H1 (cell line): ENCODE measurements around the gene ACTL6A. TPM values are rescaled to one million over a fixed set of nuclear protein-coding genes. Genes with fewer than 3 reads are reported as not detected.

Experiments used
- CTCF ChIA-PET: fragments of 300-600 bp; sonication (Branson Sonifier 250); formaldehyde crosslinking; loops from one replicate; lab custom pipeline; 2021; ENCODE audit not compliant: partially characterized antibody; lab: Charles Lee
- POLR2A ChIA-PET: fragments of 300-600 bp; sonication (Branson Sonifier 250); formaldehyde crosslinking; loops from one replicate; lab custom pipeline; 2021; ENCODE audit warnings: inconsistent platforms; ENCODE audit not compliant: partially characterized antibody; lab: Charles Lee
- DNase-seq, 2 experiments: peaks; one replicate each; pipeline versions ENCODE4 v3.0.0 to v3.0.0-alpha.2; 2010 to 2022; ENCODE audit warnings: low spot score in 2 of 2, low read depth in 1 of 2, mixed read lengths in 1 of 2
- FAIRE-seq: peaks from 2 replicates; lab custom pipeline; 2011; peaks lifted over from hg19 to GRCh38; lab: Jason Lieb, UNC
- H2AFZ ChIP-seq: 2 replicates; pipeline ENCODE4 v1.8.1; 2012; ENCODE audit warnings: low read length, inconsistent platforms
- H2AK5ac ChIP-seq: 2 replicates; pipeline ENCODE4 v1.6.1; 2013; ENCODE audit warnings: low read depth, low read length
- H2BK120ac ChIP-seq: replicated peaks from 2 replicates; pipeline ENCODE3; 2013; ENCODE audit warnings: low read depth, low read length, inconsistent platforms
- H2BK12ac ChIP-seq: 2 replicates; pipeline ENCODE4 v1.6.1; 2013; ENCODE audit warnings: low read depth, low read length
- H2BK15ac ChIP-seq: 2 replicates; pipeline ENCODE4 v1.6.1; 2013; ENCODE audit warnings: low read length
- H2BK20ac ChIP-seq: 2 replicates; pipeline ENCODE4 v1.6.1; 2013; ENCODE audit warnings: low read length
- H2BK5ac ChIP-seq: 2 replicates; pipeline ENCODE4 v1.6.1; 2013; ENCODE audit warnings: low read depth, low read length
- H3K14ac ChIP-seq: 2 replicates; pipeline ENCODE4 v1.6.1; 2013; ENCODE audit warnings: inconsistent platforms; ENCODE audit not compliant: insufficient read length
- H3K18ac ChIP-seq: 2 replicates; pipeline ENCODE4 v1.6.1; 2013; ENCODE audit warnings: low read length; ENCODE audit errors: extremely low read depth
- H3K23ac ChIP-seq: 2 replicates; pipeline ENCODE4 v1.6.1; 2013; ENCODE audit warnings: inconsistent platforms; ENCODE audit not compliant: insufficient read length
- H3K23me2 ChIP-seq: 2 replicates; pipeline ENCODE4 v1.6.1; 2013; ENCODE audit warnings: low read depth, low read length
- H3K27ac ChIP-seq: 2 replicates; pipeline ENCODE4 v1.6.1; 2011; ENCODE audit warnings: low read depth, low read length, inconsistent platforms
- H3K27me3 ChIP-seq, 4 experiments: replicated peaks in 1 of 4; 1 replicate in 1 of 4; 2 replicates in 3 of 4; pipeline versions ENCODE4 v1.6.1 to v1.8.1; 2011 to 2013; ENCODE audit warnings: low read length in 3 of 4, mild to moderate bottlenecking in 3 of 4, inconsistent platforms in 2 of 4, mixed read lengths in 2 of 4, moderate library complexity in 1 of 4; ENCODE audit not compliant: control insufficient read depth in 3 of 4, insufficient read depth in 3 of 4; ENCODE audit errors: extremely low read depth in 1 of 4
- H3K36me3 ChIP-seq, 4 experiments: 2 replicates each; pipeline versions ENCODE4 v1.6.1 to v1.8.1; 2011 to 2013; ENCODE audit warnings: mild to moderate bottlenecking in 4 of 4, low read length in 3 of 4, moderate library complexity in 2 of 4, control low read depth in 1 of 4, inconsistent platforms in 1 of 4; ENCODE audit not compliant: insufficient read depth in 4 of 4, control insufficient read depth in 2 of 4
- H3K4ac ChIP-seq: replicated peaks from 2 replicates; pipeline ENCODE3; 2013; ENCODE audit warnings: low read length, low read depth, mixed read lengths, inconsistent platforms; ENCODE audit not compliant: insufficient read length
- H3K4me1 ChIP-seq, 4 experiments: replicated peaks in 1 of 4; 1 replicate in 1 of 4; 2 replicates in 3 of 4; pipeline versions ENCODE4 v1.6.1 to v1.8.1; 2011 to 2013; ENCODE audit warnings: low read length in 3 of 4, inconsistent platforms in 2 of 4, mixed read lengths in 1 of 4; ENCODE audit not compliant: insufficient read depth in 4 of 4, control insufficient read depth in 3 of 4
- H3K4me2 ChIP-seq, 2 experiments: 2 replicates each; pipeline versions ENCODE4 v1.6.1 to v1.8.1; 2011 to 2013; ENCODE audit warnings: low read depth in 2 of 2, low read length in 2 of 2, control low read depth in 1 of 2, inconsistent platforms in 1 of 2, mild to moderate bottlenecking in 1 of 2; ENCODE audit not compliant: insufficient read depth in 1 of 2
- H3K4me3 ChIP-seq, 4 experiments: fragments of 200-600, 300-600 bp in 1 of 4; sonication (generic), shearing (Covaris generic), sonication (Bioruptor Twin) in 1 of 4; 2 replicates each; pipeline versions ENCODE4 v1.5.1 to v1.8.1; 2011 to 2016; ENCODE audit warnings: low read length in 4 of 4, low read depth in 3 of 4, control low read depth in 2 of 4, inconsistent platforms in 2 of 4, mild to moderate bottlenecking in 2 of 4, mixed read lengths in 1 of 4, moderate library complexity in 1 of 4; ENCODE audit not compliant: insufficient read depth in 2 of 4; ENCODE audit errors: extremely low read depth in 1 of 4
- H3K56ac ChIP-seq: replicated peaks from 2 replicates; pipeline ENCODE3; 2013; ENCODE audit warnings: low read depth, mild to moderate bottlenecking, mixed read lengths, low read length, inconsistent platforms; ENCODE audit not compliant: insufficient read length
- H3K79me1 ChIP-seq: 2 replicates; pipeline ENCODE4 v1.6.1; 2013; ENCODE audit warnings: low read depth, low read length, control low read depth
- H3K79me2 ChIP-seq, 2 experiments: 2 replicates each; pipeline versions ENCODE4 v1.6.1 to v1.8.1; 2012 to 2013; ENCODE audit warnings: low read length in 2 of 2, mild to moderate bottlenecking in 2 of 2, inconsistent platforms in 1 of 2; ENCODE audit not compliant: insufficient read depth in 2 of 2, control insufficient read depth in 1 of 2
- H3K9ac ChIP-seq, 4 experiments: replicated peaks in 1 of 4; 1 replicate in 1 of 4; 2 replicates in 3 of 4; pipeline versions ENCODE4 v1.6.1 to v1.8.1; 2011 to 2013; ENCODE audit warnings: low read depth in 3 of 4, low read length in 3 of 4, control low read depth in 2 of 4, mild to moderate bottlenecking in 2 of 4, moderate library complexity in 2 of 4, inconsistent platforms in 1 of 4; ENCODE audit errors: extremely low read depth in 1 of 4
- H3K9me3 ChIP-seq, 2 experiments: 2 replicates each; pipeline versions ENCODE4 v1.6.1 to v1.8.1; 2012 to 2013; ENCODE audit warnings: mild to moderate bottlenecking in 2 of 2, moderate library complexity in 2 of 2, control low read depth in 1 of 2, inconsistent platforms in 1 of 2, low read depth in 1 of 2, low read length in 1 of 2, mixed read lengths in 1 of 2; ENCODE audit not compliant: insufficient read depth in 2 of 2
- H4K20me1 ChIP-seq, 2 experiments: replicated peaks in 1 of 2; 2 replicates each; pipeline versions ENCODE3 to v1.8.1; 2011 to 2013; ENCODE audit warnings: inconsistent platforms in 2 of 2, low read length in 2 of 2, mild to moderate bottlenecking in 1 of 2; ENCODE audit not compliant: insufficient read depth in 2 of 2, control insufficient read depth in 1 of 2
- H4K5ac ChIP-seq: 2 replicates; pipeline ENCODE4 v1.6.1; 2013; ENCODE audit warnings: low read length, low read depth, mixed read lengths, inconsistent platforms; ENCODE audit not compliant: insufficient read length
- H4K8ac ChIP-seq: 2 replicates; pipeline ENCODE4 v1.8.0; 2013; ENCODE audit warnings: mild to moderate bottlenecking, moderate library complexity, low read length, inconsistent platforms; ENCODE audit not compliant: insufficient read depth; ENCODE audit errors: extremely low read depth
- H4K91ac ChIP-seq: replicated peaks from 2 replicates; pipeline ENCODE3; 2013; ENCODE audit warnings: low read length, mixed read lengths, inconsistent platforms; ENCODE audit not compliant: insufficient read length
- BCL11A ChIP-seq, 2 experiments: IDR thresholded peaks; one replicate each; pipeline ENCODE4 v1.6.1; 2011; ENCODE audit warnings: low read depth in 2 of 2, low read length in 2 of 2, mild to moderate bottlenecking in 2 of 2
- BRCA1 ChIP-seq: IDR thresholded peaks from 2 replicates; pipeline ENCODE4 v1.6.1; 2012; ENCODE audit warnings: low read depth, low read length, improper control_type of control experiment
- CREB1 ChIP-seq: IDR thresholded peaks from 2 replicates; pipeline ENCODE4 v1.6.1; 2012; ENCODE audit warnings: inconsistent platforms
- FOSL1 ChIP-seq: IDR thresholded peaks from 2 replicates; pipeline ENCODE4 v1.6.1; 2011; ENCODE audit warnings: mild to moderate bottlenecking, low read depth, low read length, moderate library complexity; ENCODE audit not compliant: insufficient read depth
- HDAC6 ChIP-seq: IDR thresholded peaks from one replicate; pipeline ENCODE4 v1.7.1; 2012; ENCODE audit warnings: low read depth, mild to moderate bottlenecking, inconsistent platforms, low read length, moderate library complexity
- RBBP5 ChIP-seq: IDR thresholded peaks from 2 replicates; pipeline ENCODE4 v1.7.1; 2012; ENCODE audit warnings: low read depth, mild to moderate bottlenecking, inconsistent platforms, low read length, moderate library complexity, borderline replicate concordance
- SIN3A ChIP-seq, 2 experiments: IDR thresholded peaks in 1 of 2; conservative IDR thresholded peaks in 1 of 2; 2 replicates each; pipeline ENCODE4 v1.6.1; 2011 to 2012; ENCODE audit warnings: low read length in 2 of 2, improper control_type of control experiment in 1 of 2, low read depth in 1 of 2, mild to moderate bottlenecking in 1 of 2
- SUZ12 ChIP-seq: fragments of 200-600 bp; sonication (generic); IDR thresholded peaks from 2 replicates; pipeline ENCODE4 v1.6.1; 2012; ENCODE audit warnings: mild to moderate bottlenecking, inconsistent platforms, low read length, moderate library complexity, mixed read lengths
- TAF7 ChIP-seq: optimal IDR thresholded peaks from 2 replicates; pipeline ENCODE3; 2011; ENCODE audit warnings: low read depth, mild to moderate bottlenecking, inconsistent platforms, low read length, moderate library complexity, borderline replicate concordance
- TCF12 ChIP-seq: IDR thresholded peaks from 2 replicates; pipeline ENCODE4 v1.6.1; 2011; ENCODE audit warnings: low read depth, mild to moderate bottlenecking, low read length
- WGBS, 2 experiments: shearing (Covaris generic) in 1 of 2; methylation state at CpG; one replicate each; pipeline versions ENCODE4 v1.1.6 to v1.1.7; 2013 to 2015; ENCODE audit warnings: low lambda C conversion rate in 2 of 2, mixed read lengths in 2 of 2, inconsistent platforms in 1 of 2, low coverage in 1 of 2, missing lambda C conversion rate in 1 of 2; ENCODE audit not compliant: insufficient replicate concordance in 2 of 2, insufficient coverage in 1 of 2, insufficient read length in 1 of 2; ENCODE audit errors: extremely low coverage in 1 of 2, missing lambda C conversion rate in 1 of 2; 5-methylcytosine and 5-hydroxymethylcytosine counted together
- polyA plus RNA-seq, 7 experiments: library from polyadenylated mRNA; depleted of rRNA in 3 of 7; stranded (reverse) in 5 of 7; unstranded in 2 of 7; fragments of >200 nt in 5 of 7; fragments of 200-250 nt in 2 of 7; gene quantifications; 1 replicate in 5 of 7; 2 replicates in 1 of 7; 4 replicates in 1 of 7; pipeline versions ENCODE4 v1.2.1 to v1.2.3, GENCODE V29; 2011 to 2013; ENCODE audit warnings: missing spikeins in 2 of 7, mixed read lengths in 2 of 7
- total RNA-seq: library from RNA; stranded (reverse); fragmentation: NEBNext Ultra II Directional; extraction: Animal tissue kit (Norgen Biotek cat#: 25700); gene quantifications from 2 replicates; pipeline ENCODE4 v1.2.1, GENCODE V29; 2021

ACTL6A gene
- total and polyA plus RNA-seq, 2 of the 8 experiments (the other 6 are each of a cell fraction or from before 2014, with no cell fraction given), result 76.9 to 99.5 TPM

DNA sequence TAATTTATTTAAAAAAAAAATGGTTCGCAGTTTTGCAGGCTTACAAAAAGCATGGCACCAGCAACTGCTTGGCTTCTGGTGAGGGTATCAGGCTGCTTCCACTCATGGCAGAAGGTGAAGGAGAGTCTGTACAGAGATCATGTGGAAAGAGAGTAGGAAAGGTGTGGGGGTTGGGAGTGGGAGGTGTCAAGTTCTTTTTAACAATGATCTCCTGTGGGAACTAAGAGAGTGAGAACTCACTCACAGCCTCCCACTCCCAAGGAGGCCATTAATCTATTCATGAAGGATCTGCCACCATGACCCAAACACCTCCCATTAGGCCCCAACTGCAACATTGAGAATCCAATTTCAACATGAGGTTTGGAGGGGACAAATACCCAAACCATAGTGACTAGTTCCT, 21.1 kb upstream of the ACTL6A start:
- Histone ChIP-seq H3K23me2 (no peaks in the 10 kb centered on the region), H3K27me3 (no peaks in the 10 kb centered on the region), H3K18ac (no peak overlapping the region), H2AK5ac (no peak overlapping the region), H2BK15ac (no peak overlapping the region), H2AFZ (no peak overlapping the region), H2BK5ac (no peak overlapping the region), H3K27ac (no peak overlapping the region), H2BK12ac (no peak overlapping the region), H4K20me1 (no peaks in the 10 kb centered on the region), H4K91ac (no peak overlapping the region), H4K5ac (no peak overlapping the region), H3K4me2 (no peak overlapping the region), H3K9me3 (no peaks in the 10 kb centered on the region), H4K8ac (no peak overlapping the region), H2BK20ac (no peak overlapping the region), H2BK120ac (no peak overlapping the region), H3K56ac (no peak overlapping the region), H3K23ac (no peak overlapping the region), H3K79me2 (no peaks in the 10 kb centered on the region), H3K36me3 (no peaks in the 10 kb centered on the region), H3K4me1 (no peaks in the 10 kb centered on the region), H3K79me1 (no peaks in the 10 kb centered on the region), H3K4me3 (no peak overlapping the region), H3K14ac (no peak overlapping the region), H3K4ac (no peak overlapping the region), H3K9ac (no peak overlapping the region)
- DNase-seq, result no peak
- CTCF ChIA-PET, result interaction anchor here (0.5 kb wide), 1 partner anchor 37 kb away, joined by 3 read pairs; no protein-coding TSS in a partner anchor
- TF ChIP-seq TAF7, result no peak
- no peak for TF ChIP-seq SUZ12
- TF ChIP-seq BRCA1, result no peak
- TF ChIP-seq BCL11A (IDR thresholded peaks at IDR 0.05; ENCODE audit: low read depth in 2 of 2, low read length in 2 of 2), result no peak
- no peak for TF ChIP-seq RBBP5
- TF ChIP-seq CREB1, result no peak
- no peak for TF ChIP-seq TCF12
- TF ChIP-seq FOSL1, result no peak
- TF ChIP-seq HDAC6, result no peak
- TF ChIP-seq SIN3A (conservative IDR thresholded peaks at IDR 0.05 in 1 of 2, IDR thresholded peaks at IDR 0.05 in 1 of 2; ENCODE audit: low read depth in 1 of 2, low read length in 2 of 2), result no peak
- 100% methylated on average over 1 of the region's 1 CpG; no CpG with 5 or more reads in 1 of the 2 experiments for WGBS, 2 experiments
- FAIRE-seq, result no peak
- POLR2A ChIA-PET, result no interaction called here
